Epithelial cell of esophagus (primary cell): ENCODE data around the gene AURKAIP1.
A peak's percentile ranks its signal among the peaks of the same experiment; 100 is the strongest.

ENCODE experiments used
- DNase-seq: peaks from one replicate; pipeline ENCODE4 v3.0.0; 2010; ENCODE audit warnings: low read depth
- H3K4me3 ChIP-seq: 2 replicates; pipeline ENCODE4 v1.5.1; 2011; ENCODE audit warnings: mild to moderate bottlenecking, low read length, control low read depth
- TF ChIP-seq, protein P1 (sequence below): IDR thresholded peaks from 2 replicates; pipeline ENCODE4 v1.5.1; 2011; ENCODE audit warnings: low read depth, mild to moderate bottlenecking, low read length, control low read depth, inconsistent platforms; ENCODE audit not compliant: insufficient read depth; ENCODE audit errors: missing control alignments

AURKAIP1 gene

GRCh38 chr1:1343811-1344421 lies 31.1 kb downstream of the AURKAIP1 start:
- peak overlapping the region; percentile 32 for H3K4me3 ChIP-seq
- TF ChIP-seq, protein P1, sequence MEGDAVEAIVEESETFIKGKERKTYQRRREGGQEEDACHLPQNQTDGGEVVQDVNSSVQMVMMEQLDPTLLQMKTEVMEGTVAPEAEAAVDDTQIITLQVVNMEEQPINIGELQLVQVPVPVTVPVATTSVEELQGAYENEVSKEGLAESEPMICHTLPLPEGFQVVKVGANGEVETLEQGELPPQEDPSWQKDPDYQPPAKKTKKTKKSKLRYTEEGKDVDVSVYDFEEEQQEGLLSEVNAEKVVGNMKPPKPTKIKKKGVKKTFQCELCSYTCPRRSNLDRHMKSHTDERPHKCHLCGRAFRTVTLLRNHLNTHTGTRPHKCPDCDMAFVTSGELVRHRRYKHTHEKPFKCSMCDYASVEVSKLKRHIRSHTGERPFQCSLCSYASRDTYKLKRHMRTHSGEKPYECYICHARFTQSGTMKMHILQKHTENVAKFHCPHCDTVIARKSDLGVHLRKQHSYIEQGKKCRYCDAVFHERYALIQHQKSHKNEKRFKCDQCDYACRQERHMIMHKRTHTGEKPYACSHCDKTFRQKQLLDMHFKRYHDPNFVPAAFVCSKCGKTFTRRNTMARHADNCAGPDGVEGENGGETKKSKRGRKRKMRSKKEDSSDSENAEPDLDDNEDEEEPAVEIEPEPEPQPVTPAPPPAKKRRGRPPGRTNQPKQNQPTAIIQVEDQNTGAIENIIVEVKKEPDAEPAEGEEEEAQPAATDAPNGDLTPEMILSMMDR = no peak
- DNase-seq = no peak

DNA sequence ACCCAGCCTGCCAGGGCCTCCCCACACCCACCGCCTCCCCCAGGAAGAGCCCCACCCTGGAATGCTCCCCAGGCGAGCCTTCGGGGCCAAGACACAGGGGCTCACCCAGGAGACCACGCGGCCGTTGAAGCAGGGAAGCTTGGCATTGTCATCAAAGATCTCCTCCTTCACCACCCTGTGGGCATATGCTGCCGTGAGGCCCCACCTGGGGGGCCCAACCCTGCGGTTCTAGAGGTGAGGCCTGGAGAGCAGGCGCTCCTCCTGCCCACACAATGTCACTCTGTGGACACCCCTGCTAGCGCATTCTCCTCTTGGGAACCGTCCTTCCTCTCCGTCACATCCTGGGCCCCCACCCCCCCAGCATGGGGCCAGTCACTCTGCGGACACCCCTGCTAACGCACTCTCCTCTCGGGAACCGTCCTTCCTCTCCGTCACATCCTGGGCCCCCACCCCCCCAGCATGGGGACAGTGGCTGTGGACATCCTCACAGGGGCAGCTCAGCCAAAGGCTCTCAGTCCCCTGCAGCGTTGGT lies 32.4 kb downstream of the AURKAIP1 start:
- TF ChIP-seq, protein P1 = no peak
- no peak overlapping the region for H3K4me3 ChIP-seq
- DNase-seq = no peak

- no peak overlapping the region for H3K4me3 ChIP-seq
- no peak for DNase-seq
- TF ChIP-seq, protein P1 = no peak
Observed at GRCh38 chr1:1342061-1342562, 32.9 kb downstream of the AURKAIP1 start.

DNA sequence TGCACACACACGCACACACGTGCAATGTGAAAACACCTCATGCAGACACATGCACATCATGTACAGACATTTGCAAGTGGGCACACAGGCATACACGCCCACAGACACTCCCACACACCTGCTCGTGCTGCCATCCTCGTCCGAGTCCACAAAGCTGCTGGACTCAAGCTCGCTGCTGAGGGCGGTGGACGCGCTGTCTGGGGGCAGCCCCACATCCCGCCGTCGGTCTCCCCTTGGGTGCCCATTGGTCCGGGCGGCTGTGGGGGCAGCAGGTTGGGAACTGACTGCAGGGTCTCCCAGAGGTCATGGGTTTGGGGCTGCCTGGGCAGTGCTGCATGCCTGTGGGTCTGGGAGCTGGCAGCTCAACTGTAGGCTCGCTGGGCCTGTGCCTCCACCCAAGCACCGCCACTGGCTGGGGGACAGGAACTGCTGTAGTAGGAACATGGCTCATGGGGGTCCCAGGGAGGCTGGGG lies 33.4 kb downstream of the AURKAIP1 start:
- TF ChIP-seq, protein P1 = no peak
- DNase-seq = no peak
- H3K4me3 ChIP-seq = no peak overlapping the region

DNA sequence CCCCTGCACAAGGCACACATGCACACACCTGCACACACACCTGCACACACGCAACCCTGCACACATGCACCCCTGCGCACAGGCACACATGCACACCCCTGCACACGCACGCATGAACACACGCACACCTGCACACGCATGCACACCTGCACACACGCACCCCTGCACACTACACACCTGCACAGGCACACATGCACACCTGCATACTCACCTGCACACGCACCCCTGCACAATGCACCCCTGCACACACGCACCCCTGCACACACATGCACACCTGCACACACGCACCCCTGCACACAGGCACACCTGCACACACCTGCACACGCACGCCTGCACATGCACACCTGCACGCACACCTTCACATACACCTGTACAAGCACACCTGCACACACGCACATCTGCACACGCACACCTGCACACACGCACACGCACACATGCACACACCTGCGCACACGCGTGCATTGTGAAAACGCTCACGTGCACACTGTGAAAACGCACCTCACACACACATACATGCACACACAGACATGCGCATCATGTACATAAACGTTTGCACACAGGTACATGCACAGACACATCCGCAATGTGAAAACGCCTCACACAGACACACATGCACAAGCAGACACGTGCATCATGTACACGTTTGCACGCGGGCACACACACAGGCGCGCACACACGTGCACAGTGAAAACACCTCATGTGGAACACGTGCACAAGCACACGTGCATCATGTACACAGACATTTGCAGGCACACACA lies 34.0 kb downstream of the AURKAIP1 start:
- TF ChIP-seq, protein P1 = no peak
- H3K4me3 ChIP-seq = no peak overlapping the region
- no peak for DNase-seq

DNA sequence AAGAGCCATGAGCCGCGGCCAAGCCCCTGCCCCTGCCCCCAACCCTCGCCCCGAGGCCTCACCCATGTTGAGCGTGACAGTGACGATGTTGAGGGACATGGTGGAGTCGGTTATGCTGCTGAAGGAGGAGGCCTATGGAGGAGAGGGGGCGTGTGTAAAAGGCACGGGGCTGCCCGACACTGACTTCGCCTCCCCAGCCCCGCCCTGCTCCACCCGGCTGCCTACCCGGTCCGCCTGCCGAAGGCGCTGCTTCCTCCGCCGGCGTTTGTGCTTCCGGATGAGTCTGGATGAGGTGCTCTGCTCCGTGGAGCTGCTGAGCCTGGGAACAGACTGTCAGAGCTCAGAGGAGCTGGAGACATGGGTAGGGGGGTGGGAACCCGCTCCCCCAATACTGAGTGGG lies 34.8 kb downstream of the AURKAIP1 start:
- TF ChIP-seq, protein P1 = no peak
- no peak overlapping the region for H3K4me3 ChIP-seq
- no peak for DNase-seq

DNA sequence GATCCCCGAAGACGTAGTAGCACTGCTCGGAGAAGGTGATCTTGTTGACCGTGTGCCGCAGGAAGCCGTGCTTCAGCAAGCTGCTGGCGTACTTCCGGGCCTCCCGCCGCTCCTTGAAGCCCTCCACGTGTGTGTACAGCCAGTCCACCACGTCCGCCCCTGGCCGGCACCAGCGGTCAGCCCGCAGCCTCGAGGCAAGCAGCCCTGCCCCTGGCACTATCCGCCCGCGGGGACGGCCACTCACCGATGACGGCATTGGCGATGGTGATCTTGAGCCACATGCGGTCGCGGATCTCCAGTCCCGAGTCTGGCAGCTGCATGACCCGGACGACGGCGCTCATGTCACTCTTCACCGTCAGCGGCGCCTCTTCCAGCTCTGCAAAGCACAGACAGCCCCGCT lies 36.7 kb downstream of the AURKAIP1 start:
- TF ChIP-seq, protein P1 = no peak
- H3K4me3 ChIP-seq = no peak overlapping the region

More for the DNA sequence above, 36.7 kb downstream of the AURKAIP1 start:
- no peak for DNase-seq
